ENCODE measurements around the gene TXNDC8.

DNA sequence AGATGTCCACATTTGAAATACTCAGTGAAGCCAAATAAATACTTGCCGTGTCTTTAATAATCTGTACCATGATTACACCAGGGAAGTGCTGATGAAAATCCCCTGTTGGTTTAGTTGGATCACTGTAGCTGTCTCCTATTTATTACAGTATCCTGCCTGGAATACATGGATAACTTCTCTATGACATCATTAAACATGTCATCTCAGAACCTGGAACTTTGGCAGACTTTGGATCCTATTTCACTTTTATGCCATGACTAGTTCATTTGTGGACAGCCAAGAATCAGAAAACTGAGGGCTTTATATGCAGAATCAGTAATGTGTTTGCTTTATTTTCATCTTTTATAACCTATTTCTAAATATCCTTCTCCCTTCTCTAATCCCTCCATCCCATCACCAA lies at the start of gene TXNDC8:
- TF ChIP-seq CTCF (IDR thresholded peaks at IDR 0.05) (no peak), POLR2A (IDR thresholded peaks at IDR 0.05) (no peak)

Measured in gastroesophageal sphincter (tissue), 3 donors.